ENCODE results near the gene GPN1. TPM values are rescaled to one million over a fixed set of nuclear protein-coding genes. Genes with fewer than 3 reads are reported as not detected.

The GPN1 gene
- total RNA-seq, 1 experiment from 2014 or later: 37.2 TPM

DNA sequence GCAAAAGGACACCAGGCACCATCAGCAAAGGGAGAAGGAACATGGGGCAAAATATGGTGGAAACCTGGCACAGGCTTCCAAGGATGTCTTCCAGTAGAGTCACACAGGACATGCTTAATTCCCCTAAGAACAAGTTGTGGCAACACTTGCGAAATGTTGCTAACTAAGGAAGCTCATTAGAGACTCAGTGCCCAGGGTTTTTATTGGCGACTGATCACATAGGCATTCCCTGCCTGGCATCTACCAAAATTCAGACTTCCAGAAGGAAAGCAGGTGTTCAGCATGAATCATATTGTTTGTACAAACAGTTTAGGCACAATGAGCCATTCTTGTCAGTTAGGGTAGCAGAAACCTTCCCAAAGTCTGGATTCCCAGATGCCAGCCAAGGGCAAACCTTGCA lies 60.6 kb downstream of the GPN1 start:
- no peak overlapping the region for H3K4me3 ChIP-seq (ENCODE audit: low read depth in 2 of 2, low read length in 2 of 2)
- in situ Hi-C loops (cut with HindIII; ENCODE audit: low pct_unique_long_range_greater_than_20kb, low sequenced_read_pairs): no loop called here

DNA sequence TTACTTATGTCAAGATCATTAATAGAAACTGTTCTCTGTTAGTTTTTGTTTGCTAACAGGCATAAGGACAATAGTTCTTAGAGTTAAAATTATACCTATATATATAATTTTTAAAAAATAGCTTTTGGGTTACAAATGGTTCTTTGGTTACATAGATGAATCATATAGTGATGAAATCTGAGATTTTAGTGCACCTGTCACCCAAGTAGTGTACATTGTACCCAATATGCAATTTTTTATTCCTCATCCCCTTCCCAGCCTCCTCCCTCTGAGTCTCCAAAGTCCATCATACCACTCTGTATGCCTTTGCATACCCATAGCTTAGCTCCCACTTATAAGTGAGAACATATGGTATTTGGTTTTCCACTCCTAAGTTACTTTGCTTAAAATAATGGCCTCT lies 61.2 kb downstream of the GPN1 start:
- TF ChIP-seq, protein P1, sequence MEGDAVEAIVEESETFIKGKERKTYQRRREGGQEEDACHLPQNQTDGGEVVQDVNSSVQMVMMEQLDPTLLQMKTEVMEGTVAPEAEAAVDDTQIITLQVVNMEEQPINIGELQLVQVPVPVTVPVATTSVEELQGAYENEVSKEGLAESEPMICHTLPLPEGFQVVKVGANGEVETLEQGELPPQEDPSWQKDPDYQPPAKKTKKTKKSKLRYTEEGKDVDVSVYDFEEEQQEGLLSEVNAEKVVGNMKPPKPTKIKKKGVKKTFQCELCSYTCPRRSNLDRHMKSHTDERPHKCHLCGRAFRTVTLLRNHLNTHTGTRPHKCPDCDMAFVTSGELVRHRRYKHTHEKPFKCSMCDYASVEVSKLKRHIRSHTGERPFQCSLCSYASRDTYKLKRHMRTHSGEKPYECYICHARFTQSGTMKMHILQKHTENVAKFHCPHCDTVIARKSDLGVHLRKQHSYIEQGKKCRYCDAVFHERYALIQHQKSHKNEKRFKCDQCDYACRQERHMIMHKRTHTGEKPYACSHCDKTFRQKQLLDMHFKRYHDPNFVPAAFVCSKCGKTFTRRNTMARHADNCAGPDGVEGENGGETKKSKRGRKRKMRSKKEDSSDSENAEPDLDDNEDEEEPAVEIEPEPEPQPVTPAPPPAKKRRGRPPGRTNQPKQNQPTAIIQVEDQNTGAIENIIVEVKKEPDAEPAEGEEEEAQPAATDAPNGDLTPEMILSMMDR (IDR thresholded peaks at IDR 0.05): no peak
- TF ChIP-seq, protein P2, sequence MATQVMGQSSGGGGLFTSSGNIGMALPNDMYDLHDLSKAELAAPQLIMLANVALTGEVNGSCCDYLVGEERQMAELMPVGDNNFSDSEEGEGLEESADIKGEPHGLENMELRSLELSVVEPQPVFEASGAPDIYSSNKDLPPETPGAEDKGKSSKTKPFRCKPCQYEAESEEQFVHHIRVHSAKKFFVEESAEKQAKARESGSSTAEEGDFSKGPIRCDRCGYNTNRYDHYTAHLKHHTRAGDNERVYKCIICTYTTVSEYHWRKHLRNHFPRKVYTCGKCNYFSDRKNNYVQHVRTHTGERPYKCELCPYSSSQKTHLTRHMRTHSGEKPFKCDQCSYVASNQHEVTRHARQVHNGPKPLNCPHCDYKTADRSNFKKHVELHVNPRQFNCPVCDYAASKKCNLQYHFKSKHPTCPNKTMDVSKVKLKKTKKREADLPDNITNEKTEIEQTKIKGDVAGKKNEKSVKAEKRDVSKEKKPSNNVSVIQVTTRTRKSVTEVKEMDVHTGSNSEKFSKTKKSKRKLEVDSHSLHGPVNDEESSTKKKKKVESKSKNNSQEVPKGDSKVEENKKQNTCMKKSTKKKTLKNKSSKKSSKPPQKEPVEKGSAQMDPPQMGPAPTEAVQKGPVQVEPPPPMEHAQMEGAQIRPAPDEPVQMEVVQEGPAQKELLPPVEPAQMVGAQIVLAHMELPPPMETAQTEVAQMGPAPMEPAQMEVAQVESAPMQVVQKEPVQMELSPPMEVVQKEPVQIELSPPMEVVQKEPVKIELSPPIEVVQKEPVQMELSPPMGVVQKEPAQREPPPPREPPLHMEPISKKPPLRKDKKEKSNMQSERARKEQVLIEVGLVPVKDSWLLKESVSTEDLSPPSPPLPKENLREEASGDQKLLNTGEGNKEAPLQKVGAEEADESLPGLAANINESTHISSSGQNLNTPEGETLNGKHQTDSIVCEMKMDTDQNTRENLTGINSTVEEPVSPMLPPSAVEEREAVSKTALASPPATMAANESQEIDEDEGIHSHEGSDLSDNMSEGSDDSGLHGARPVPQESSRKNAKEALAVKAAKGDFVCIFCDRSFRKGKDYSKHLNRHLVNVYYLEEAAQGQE (IDR thresholded peaks at IDR 0.05; ENCODE audit: insufficient read depth in 1 of 2, low read depth in 2 of 2, low read length in 1 of 2): no peak
- no peak for TF ChIP-seq SIN3A (IDR thresholded peaks at IDR 0.05; ENCODE audit: borderline replicate concordance, insufficient read depth, low read depth, low read length)
- ATAC-seq (no peak), DNase-seq (ENCODE audit: low read depth, low spot score) (no peak)
- BruUV-seq (replicated peaks): no TSS peak
- intact Hi-C loops (cut with micrococcal nuclease; ENCODE audit: unreplicated experiment): no loop called here
- CTCF ChIA-PET: no interaction called here
- H3K4me3 ChIP-seq (ENCODE audit: low read depth in 2 of 2, low read length in 2 of 2): no peak overlapping the region
- no peaks in the 10 kb centered on the region for H3K9me3 ChIP-seq (ENCODE audit: control insufficient read depth, insufficient read depth, low read depth, low read length)
- in situ Hi-C loops (cut with HindIII; ENCODE audit: low pct_unique_long_range_greater_than_20kb, low sequenced_read_pairs): no loop called here
- H3K4me1 ChIP-seq (ENCODE audit: control insufficient read depth, insufficient read depth, low read length): no peaks in the 10 kb centered on the region
- no peak overlapping the region for H3K27ac ChIP-seq (ENCODE audit: low read length)
- POLR2A ChIA-PET: no interaction called here
- peaks cover 18% of the 10 kb centered on the region for H3K36me3 ChIP-seq (ENCODE audit: control insufficient read depth, insufficient read depth, low read length)
- no peaks in the 10 kb centered on the region for H3K27me3 ChIP-seq (ENCODE audit: control insufficient read depth, insufficient read depth, low read length)

More for the DNA sequence above, 60.6 kb downstream of the GPN1 start:
- no peaks in the 10 kb centered on the region for H3K4me1 ChIP-seq (ENCODE audit: control insufficient read depth, insufficient read depth, low read length)
- H3K27me3 ChIP-seq (ENCODE audit: control insufficient read depth, insufficient read depth, low read length): no peaks in the 10 kb centered on the region
- TF ChIP-seq, protein P2 (IDR thresholded peaks at IDR 0.05; ENCODE audit: insufficient read depth in 1 of 2, low read depth in 2 of 2, low read length in 1 of 2): no peak
- TF ChIP-seq SIN3A (IDR thresholded peaks at IDR 0.05; ENCODE audit: borderline replicate concordance, insufficient read depth, low read depth, low read length) (no peak), POLR2AphosphoS5 (IDR thresholded peaks at IDR 0.05; ENCODE audit: low read depth, low read length) (no peak), TCF7L2 (IDR thresholded peaks at IDR 0.05; ENCODE audit: low read depth, low read length) (no peak)
- TF ChIP-seq, protein P1 (IDR thresholded peaks at IDR 0.05): no peak
- DNase-seq (ENCODE audit: low read depth, low spot score): no peak
- no peaks in the 10 kb centered on the region for H3K9me3 ChIP-seq (ENCODE audit: control insufficient read depth, insufficient read depth, low read depth, low read length)
- ChIA-PET CTCF (no interaction called here), POLR2A (no interaction called here)
- no peak overlapping the region for H3K27ac ChIP-seq (ENCODE audit: low read length)
- H3K36me3 ChIP-seq (ENCODE audit: control insufficient read depth, insufficient read depth, low read length): peaks cover 18% of the 10 kb centered on the region
- intact Hi-C loops (cut with micrococcal nuclease; ENCODE audit: unreplicated experiment): no loop called here
- no peak for ATAC-seq
- no TSS peak for BruUV-seq (replicated peaks)
